Raji (cell line): Measurements from ENCODE around the gene IFTAP.

ENCODE experiments used
- POLR2A ChIP-seq: IDR thresholded peaks from 2 replicates; pipeline ENCODE4 v1.6.1; 2011; ENCODE audit warnings: low read depth, low read length, control low read depth; ENCODE audit not compliant: insufficient read depth

Gene IFTAP

GRCh38 chr11:36583667-36584066, 10.6 kb upstream of the IFTAP start:
- TF ChIP-seq POLR2A: no peak

DNA sequence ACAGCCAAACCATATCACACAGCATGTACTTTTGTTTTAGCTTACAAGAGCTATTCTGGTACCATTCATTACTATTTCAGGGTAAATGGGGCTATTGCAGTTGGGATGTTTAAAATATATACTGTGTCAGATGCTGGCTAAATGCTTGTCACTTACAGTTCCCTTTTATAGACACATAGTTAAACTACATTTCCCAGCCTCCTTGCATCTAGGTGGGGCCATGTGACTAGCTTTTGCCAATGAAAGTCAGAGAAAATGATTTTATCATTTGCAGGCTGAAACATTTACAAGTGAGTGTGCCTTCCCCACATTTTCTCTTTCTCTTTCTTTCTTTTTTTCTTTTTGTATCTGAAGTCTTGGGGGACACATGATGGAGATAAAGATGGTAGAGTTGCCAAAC, 7.8 kb upstream of the IFTAP start:
- TF ChIP-seq POLR2A: no peak

DNA sequence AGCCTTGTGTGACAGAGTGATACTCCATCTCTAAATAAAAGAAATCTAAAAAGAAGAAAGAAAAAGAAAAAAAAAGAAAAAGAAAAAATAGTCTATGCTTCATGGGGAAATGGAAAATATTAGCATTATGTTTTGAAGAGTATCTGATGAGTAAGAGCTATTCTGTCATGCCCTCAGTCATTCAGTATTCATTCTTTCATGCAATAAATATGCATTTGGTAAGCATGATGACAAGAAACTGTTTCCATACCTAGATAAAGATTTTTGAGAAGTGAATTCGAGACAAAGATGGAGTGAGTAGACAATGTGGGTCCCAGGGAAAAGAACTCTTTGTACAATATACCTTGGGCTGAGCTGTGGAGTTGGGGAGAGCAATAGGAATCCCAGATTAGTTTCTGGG, 6.2 kb upstream of the IFTAP start:
- no peak for TF ChIP-seq POLR2A

- TF ChIP-seq POLR2A: no peak
Measured at GRCh38 chr11:36590513-36590912, 3.8 kb upstream of the IFTAP start.

GRCh38 chr11:36591433-36591832, 2.9 kb upstream of the IFTAP start:
- no peak for TF ChIP-seq POLR2A

GRCh38 chr11:36596880-36597279, 2.6 kb downstream of the IFTAP start:
- TF ChIP-seq POLR2A: no peak

- TF ChIP-seq POLR2A: no peak
Measured at GRCh38 chr11:36598051-36598450, 3.7 kb downstream of the IFTAP start, which contains the start of gene RAG2. RAG2 (minus strand) TSS chr11:36598236; CDS start chr11:36594168, 4,068 bp downstream.

DNA sequence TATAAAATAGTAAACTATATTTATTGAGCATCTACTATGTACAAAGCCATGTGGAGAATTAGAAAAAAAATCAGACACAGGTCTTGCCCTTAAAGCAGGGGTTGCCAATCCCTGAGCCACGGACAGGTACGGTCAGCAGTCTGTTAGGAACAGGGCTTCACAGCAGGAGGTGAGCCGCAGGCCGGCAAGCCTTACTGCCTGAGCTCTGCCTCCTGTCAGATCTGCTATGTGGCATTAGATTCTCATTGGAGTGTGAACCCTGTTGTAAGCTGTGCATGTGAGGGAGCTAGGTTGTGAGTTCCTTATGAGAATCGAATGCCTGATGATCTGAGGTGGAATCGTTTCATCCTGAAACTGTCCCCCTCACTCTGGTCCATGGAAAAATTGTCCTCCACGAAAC, 5.9 kb downstream of the IFTAP start:
- TF ChIP-seq POLR2A: no peak

DNA sequence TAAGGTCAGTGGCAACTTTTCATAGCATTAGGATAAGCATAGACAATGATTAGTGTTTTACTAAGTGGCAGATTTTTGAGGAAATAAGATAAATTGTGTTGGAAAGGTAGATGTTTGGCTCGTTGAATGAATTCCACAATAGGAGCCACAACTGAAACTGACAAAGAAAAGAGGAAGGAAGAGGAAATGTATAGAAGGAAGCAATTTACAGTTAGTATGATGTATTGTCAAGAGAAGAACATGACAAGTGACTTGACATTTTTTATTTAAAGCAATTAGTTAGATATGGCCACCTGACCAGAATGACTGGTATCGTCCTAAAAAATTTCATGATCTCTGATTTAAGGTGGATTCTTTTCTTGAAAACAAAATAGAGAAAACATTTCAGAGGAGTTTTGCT, 6.9 kb downstream of the IFTAP start:
- TF ChIP-seq POLR2A: no peak

DNA sequence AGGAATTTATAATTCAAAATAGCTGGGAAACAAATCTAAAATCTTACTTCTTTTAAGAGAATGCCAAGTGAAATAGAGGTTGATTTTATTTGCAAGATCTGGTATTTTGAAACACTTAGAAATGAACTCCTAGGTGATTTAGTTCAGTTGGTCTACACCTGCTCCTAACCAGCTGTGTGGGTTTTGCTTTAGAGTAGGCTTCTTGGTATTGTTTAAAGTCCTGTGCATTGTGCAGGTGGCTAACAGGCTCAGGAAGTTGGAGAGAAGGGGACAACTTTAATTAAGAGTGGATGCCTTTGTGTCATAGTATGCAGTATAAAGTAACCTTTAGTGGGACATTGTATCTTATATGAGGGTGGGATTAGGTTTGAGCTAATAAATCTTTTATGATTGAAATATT, 7.8 kb downstream of the IFTAP start:
- TF ChIP-seq POLR2A: no peak

DNA sequence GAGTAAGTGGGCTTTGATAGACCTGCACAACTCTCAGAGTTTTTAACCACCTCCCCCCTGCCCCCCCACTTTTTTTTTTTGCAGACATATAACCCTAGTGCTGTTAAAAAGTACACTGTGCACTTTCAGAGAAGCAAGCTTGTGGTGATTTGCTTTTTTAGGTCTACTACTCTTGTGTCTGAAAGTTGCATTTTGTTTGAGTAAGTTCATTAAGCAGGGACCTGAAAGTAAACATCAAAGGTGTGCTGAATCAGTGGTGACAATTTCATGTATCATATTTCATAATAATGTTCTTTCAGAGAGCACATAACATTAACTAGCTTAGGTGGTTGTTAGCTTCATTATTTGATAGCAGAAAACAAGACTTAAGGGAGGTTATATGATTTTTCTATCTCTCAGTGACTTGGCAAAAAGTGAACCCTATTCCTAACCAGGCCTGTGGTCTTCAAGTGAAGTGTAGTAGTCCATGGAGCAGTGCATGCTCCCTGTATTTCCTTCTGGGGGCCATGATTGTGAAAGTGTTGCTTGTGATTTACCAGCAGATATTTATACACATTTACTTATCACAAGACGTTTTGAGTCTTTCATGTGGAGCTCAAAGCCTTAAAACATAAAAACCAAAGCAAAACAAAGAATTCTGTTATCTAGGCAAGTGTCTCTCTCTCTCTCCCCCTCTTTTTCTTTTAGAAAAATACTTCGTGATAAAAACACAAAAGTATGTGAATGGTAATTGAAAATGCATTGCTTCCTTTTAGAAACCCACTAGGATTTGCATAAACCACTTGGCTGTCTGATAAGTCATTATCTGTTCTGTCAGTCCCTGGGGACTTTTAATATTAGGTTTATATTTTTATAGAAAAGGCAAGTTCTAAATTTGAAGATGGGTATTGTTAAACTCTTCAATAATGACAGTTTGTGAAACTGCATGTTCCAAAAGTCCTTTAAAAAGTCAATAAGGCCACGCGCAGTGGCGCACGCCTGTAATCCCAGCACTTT, 11.2 kb downstream of the IFTAP start:
- TF ChIP-seq POLR2A: no peak

DNA sequence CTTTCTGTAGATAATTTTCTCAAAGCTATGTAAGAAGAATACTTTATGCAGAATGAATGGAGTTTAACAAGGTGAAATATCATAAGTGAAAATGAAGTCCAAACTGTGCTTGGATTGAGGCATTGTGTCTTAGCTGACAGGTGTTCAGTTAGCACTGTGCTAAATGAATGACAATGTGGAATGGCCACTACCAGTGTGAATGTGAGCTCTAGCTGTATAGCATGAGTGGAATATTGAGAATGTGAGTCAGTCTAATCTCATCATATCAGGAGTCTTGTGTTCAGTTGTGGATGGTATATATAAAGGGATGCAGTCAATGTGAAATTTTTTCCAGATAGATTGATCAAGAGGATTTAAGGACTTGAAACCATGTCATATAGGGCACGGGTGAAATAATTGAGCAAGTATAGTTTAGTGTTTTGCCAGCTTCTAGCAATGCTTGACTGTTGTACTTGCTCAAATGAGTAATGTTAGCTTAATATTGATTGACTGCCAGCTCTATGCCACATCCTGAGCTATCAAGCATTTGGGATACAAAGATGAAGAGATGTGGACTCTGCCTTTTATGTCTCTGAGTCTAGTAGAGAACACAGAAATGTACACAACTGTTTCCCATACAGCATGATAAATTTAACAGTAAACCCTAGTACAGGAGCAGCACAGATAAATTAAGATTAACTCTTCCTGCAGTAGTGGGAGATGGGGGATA, 14.3 kb downstream of the IFTAP start:
- TF ChIP-seq POLR2A: no peak

- no peak for TF ChIP-seq POLR2A
Measured at GRCh38 chr11:36609383-36609782, 15.1 kb downstream of the IFTAP start.

GRCh38 chr11:36615826-36616225, 21.5 kb downstream of the IFTAP start:
- no peak for TF ChIP-seq POLR2A

GRCh38 chr11:36617543-36618362, 23.5 kb downstream of the IFTAP start:
- no peak for TF ChIP-seq POLR2A

GRCh38 chr11:36618363-36619047, 24.2 kb downstream of the IFTAP start:
- TF ChIP-seq POLR2A: no peak
